DMS79 (cell line): ENCODE measurements around the gene MAP2K3.

ENCODE experiments used
- DNase-seq: peaks from one replicate; lab custom pipeline; 2025; lab: John Stamatoyannopoulos, UW

The MAP2K3 gene

GRCh38 chr17:21282850-21283249 lies 1.7 kb upstream of the MAP2K3 start:
- DNase-seq, result no peak

GRCh38 chr17:21283482-21284318 lies 811 bp upstream of the MAP2K3 start:
- no peak for DNase-seq

GRCh38 chr17:21285164-21286065 lies 904 bp downstream of the MAP2K3 start:
- no peak for DNase-seq

GRCh38 chr17:21286066-21286770 lies 1.7 kb downstream of the MAP2K3 start:
- DNase-seq, result peak; percentile 17

- DNase-seq, result no peak
These were observed 2.6 kb downstream of the MAP2K3 start for GRCh38 chr17:21286909-21287702.

- no peak for DNase-seq
These were observed 3.4 kb downstream of the MAP2K3 start for GRCh38 chr17:21287703-21288449.

- DNase-seq, result no peak
These were observed 4.1 kb downstream of the MAP2K3 start for GRCh38 chr17:21288571-21289017.

- DNase-seq, result no peak
These were observed 4.8 kb downstream of the MAP2K3 start for GRCh38 chr17:21289175-21289901.

GRCh38 chr17:21289902-21290571 lies 5.5 kb downstream of the MAP2K3 start:
- no peak for DNase-seq

GRCh38 chr17:21291357-21291756 lies 6.8 kb downstream of the MAP2K3 start:
- DNase-seq, result no peak

GRCh38 chr17:21291862-21292261 lies 7.4 kb downstream of the MAP2K3 start:
- no peak for DNase-seq

- no peak for DNase-seq
These were observed 8.6 kb downstream of the MAP2K3 start for GRCh38 chr17:21292867-21293830.

- no peak for DNase-seq
These were observed 9.3 kb downstream of the MAP2K3 start for GRCh38 chr17:21293831-21294210.

GRCh38 chr17:21294321-21295035 lies 10.0 kb downstream of the MAP2K3 start:
- no peak for DNase-seq

- no peak for DNase-seq
These were observed 10.8 kb downstream of the MAP2K3 start for GRCh38 chr17:21295036-21295952.
